ENCODE data around the gene ROCK2. TPM values are rescaled to one million over a fixed set of nuclear protein-coding genes. Genes with fewer than 3 reads are reported as not detected.

ROCK2 gene
- total RNA-seq, 4 donors from 2014 or later = 42.0 to 85.4 (median 70.7) TPM

DNA sequence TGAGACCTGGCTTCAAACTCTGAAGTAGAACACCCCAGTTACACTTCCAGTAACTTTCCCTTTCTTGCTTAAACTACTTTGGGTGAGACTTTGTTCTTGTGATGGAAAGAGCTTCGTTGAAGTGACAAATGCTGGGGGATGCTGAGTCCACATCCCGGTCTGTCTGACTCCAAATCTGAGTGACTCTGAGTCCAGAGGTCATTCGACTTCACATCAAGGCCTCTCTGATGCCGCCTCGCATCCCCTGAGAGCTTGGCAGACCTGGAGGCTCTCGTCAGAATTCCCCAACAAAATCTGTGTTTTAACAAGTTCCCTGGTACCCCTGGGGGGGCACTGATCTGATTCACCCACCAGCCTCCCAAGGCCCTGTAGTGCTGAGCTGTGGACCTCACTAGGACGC is 31.6 kb upstream of the ROCK2 start:
- Histone ChIP-seq H3K27ac (peak overlapping the region; percentile 81 to 87 (median 84)), H3K4me1 (peaks cover 45 to 69% of the 10 kb centered on the region in 2 donors), H3K9me3 (no peaks in the 10 kb centered on the region), H3K4me3 (no peak overlapping the region), H3K36me3 (no peaks in the 10 kb centered on the region), H3K27me3 (no peaks in the 10 kb centered on the region)
- ATAC-seq (no peak), DNase-seq (no peak)
- intact Hi-C loops (cut with DNase I; ENCODE audit: low total_unique reads) (no loop called here), in situ Hi-C loops (cut with MboI; ENCODE audit: low sequenced_read_pairs in 4 of 4) (no loop called here)
- no peak for TF ChIP-seq POLR2A (IDR thresholded peaks at IDR 0.05)

DNA sequence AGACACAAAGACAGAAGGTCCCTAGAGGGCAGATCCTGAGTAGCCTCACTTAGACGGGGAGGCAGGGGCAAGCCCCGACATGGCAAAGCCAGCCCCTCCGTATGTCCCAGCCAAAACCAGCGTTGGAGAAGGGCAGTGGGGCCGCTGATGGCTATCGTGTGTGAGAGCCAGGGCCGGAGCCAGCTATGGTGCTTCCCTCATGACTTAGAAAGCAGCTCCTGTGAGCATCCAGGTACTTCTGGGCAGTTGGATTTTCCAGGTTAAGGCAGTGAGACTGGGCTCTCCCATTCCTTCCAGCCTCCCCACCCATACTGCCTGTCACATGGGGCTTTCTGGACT is 31.2 kb upstream of the ROCK2 start:
- Histone ChIP-seq H3K27me3 (no peaks in the 10 kb centered on the region), H3K36me3 (no peaks in the 10 kb centered on the region), H3K4me3 (no peak overlapping the region), H3K9me3 (no peaks in the 10 kb centered on the region), H3K4me1 (peaks cover 49 to 73% of the 10 kb centered on the region in 2 donors), H3K27ac (peak overlapping the region; percentile 81 to 87 (median 84))
- ATAC-seq (no peak), DNase-seq (no peak)
- TF ChIP-seq CTCF (IDR thresholded peaks at IDR 0.05 in 4 of 5, conservative IDR thresholded peaks at IDR 0.05 in 1 of 5) = no peak
- in situ Hi-C loops (cut with MboI; ENCODE audit: low sequenced_read_pairs in 4 of 4) = no loop called here
- intact Hi-C loops (cut with DNase I; ENCODE audit: low total_unique reads) = no loop called here

DNA sequence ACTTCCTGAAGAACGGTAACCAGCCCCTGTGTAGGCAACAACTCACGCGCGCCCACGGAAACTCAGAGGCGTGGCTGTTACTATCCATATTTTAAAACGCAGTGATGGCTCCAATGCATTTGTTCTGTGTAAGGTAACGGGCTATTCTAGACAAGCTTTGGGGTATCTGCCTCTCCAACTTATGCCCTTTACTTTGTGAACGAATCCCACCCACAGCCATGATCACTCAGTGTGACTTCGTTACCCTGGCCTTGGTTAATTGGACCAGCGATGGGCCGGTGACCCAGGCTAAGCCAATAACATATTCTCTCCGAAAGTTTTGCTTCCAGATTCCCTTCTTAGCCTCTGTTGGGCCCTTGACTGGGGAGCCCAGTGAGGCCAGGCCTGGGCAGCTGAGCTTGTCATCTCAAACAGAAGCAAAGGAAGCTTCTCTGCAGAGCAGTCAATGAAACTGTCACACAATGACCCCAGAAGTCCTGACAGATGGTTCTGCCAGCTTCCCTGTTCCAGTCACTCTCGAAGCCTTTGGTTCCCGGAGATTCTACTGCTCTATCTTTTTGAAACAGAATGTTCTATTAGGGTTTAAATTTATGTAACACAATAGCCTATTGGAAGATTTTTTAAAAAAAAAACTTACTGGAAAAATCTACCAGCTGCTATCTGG is 30.7 kb upstream of the ROCK2 start:
- DNase-seq = no peak
- H3K4me1 ChIP-seq = peaks cover 51 to 73% of the 10 kb centered on the region in 2 donors
- TF ChIP-seq POLR2A (IDR thresholded peaks at IDR 0.05) = no peak
- no peak for TF ChIP-seq CTCF (IDR thresholded peaks at IDR 0.05 in 4 of 5, conservative IDR thresholded peaks at IDR 0.05 in 1 of 5)
- peak overlapping the region in 2 of 4 donors; percentile 12 to 23 for H3K4me3 ChIP-seq
- ATAC-seq = no peak
- no peaks in the 10 kb centered on the region for H3K36me3 ChIP-seq
- H3K9me3 ChIP-seq = no peaks in the 10 kb centered on the region
- H3K27ac ChIP-seq = peak overlapping the region; percentile 81 to 87 (median 84)
- H3K27me3 ChIP-seq = no peaks in the 10 kb centered on the region
- intact Hi-C loops (cut with DNase I; ENCODE audit: low total_unique reads) = no loop called here
- in situ Hi-C loops (cut with MboI; ENCODE audit: low sequenced_read_pairs in 4 of 4) = no loop called here

GRCh38 chr2:11373096-11373495 is 28.7 kb upstream of the ROCK2 start:
- TF ChIP-seq POLR2A (IDR thresholded peaks at IDR 0.05) (no peak), CTCF (IDR thresholded peaks at IDR 0.05 in 4 of 5, conservative IDR thresholded peaks at IDR 0.05 in 1 of 5) (no peak)
- Histone ChIP-seq H3K27ac (peak overlapping the region; percentile 81 to 87 (median 84)), H3K27me3 (no peaks in the 10 kb centered on the region), H3K4me1 (peaks cover 58 to 81% of the 10 kb centered on the region in 2 donors), H3K4me3 (no peak overlapping the region), H3K36me3 (no peaks in the 10 kb centered on the region), H3K9me3 (no peaks in the 10 kb centered on the region)
- intact Hi-C loops (cut with DNase I; ENCODE audit: low total_unique reads) = no loop called here
- ATAC-seq (peak; percentile 58 to 61), DNase-seq (peak; percentile 48 to 58)
- in situ Hi-C loops (cut with MboI; ENCODE audit: low sequenced_read_pairs in 4 of 4) = no loop called here

DNA sequence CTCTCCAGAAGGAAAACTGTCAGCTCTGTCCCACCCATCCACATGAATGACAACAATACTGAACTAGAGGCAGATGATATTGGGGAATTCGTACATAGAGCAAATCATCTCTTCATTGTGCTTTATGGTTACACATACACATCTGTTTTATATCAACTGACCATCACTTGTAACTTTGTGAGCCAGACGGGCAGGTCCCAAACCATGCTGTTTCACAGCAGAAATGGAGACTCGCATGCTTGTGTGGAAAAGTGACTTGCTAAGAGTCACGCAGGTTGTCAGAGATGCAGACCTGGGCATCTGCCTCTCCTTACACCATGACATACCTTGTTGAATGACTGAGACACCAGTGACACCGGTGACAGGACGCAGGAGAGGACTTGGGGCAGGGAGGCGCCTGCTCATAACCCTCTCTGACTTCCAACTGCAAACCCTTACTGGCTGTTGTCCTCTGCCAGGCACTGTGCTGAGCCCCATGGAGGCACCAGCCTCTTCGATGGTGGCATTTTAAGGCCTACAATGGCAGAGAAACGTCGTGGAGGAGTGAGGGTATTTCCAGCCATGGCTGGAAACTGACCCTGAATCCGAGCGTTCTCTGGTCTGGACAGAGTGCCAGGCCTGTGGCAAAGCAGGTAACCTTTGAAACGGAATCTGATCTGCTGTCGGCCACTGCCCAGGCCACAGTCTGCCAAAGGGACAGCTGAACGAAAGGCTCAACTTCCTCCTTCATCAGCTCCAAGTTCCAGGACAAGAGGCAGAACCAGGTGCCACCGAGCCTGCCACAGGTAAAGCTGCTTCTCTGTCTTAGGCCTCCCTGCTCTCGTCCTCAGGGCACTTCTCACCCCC is 26.9 kb upstream of the ROCK2 start:
- Histone ChIP-seq H3K4me1 (peaks cover 67 to 74% of the 10 kb centered on the region in 2 donors), H3K4me3 (no peak overlapping the region), H3K27ac (peak overlapping the region; percentile 81 to 87 (median 84)), H3K27me3 (no peaks in the 10 kb centered on the region), H3K36me3 (no peaks in the 10 kb centered on the region), H3K9me3 (no peaks in the 10 kb centered on the region)
- intact Hi-C loops (cut with DNase I; ENCODE audit: low total_unique reads) (loop anchor here (2.0 kb wide), 2 partner anchors 15 to 27 kb away; partner anchors contain the start of gene ROCK2), in situ Hi-C loops (cut with MboI; ENCODE audit: low sequenced_read_pairs in 4 of 4) (no loop called here)
- TF ChIP-seq POLR2A (IDR thresholded peaks at IDR 0.05) (no peak), CTCF (IDR thresholded peaks at IDR 0.05 in 4 of 5, conservative IDR thresholded peaks at IDR 0.05 in 1 of 5) (no peak)
- ATAC-seq = peak; percentile 76 to 85
- DNase-seq = peak; percentile 79 to 90
